AML-193 (cell line): ENCODE results near the gene CDK5RAP3.
"Not testable (repeated sequence)": the region's sequence is repeated elsewhere in the genome, so short reads cannot be mapped to it uniquely, and the experiment has no call there.

Source experiments
- DNase-seq, 2 experiments: peaks; one replicate each; lab custom pipeline; 2025; lab: John Stamatoyannopoulos, UW

The CDK5RAP3 gene, protein sequence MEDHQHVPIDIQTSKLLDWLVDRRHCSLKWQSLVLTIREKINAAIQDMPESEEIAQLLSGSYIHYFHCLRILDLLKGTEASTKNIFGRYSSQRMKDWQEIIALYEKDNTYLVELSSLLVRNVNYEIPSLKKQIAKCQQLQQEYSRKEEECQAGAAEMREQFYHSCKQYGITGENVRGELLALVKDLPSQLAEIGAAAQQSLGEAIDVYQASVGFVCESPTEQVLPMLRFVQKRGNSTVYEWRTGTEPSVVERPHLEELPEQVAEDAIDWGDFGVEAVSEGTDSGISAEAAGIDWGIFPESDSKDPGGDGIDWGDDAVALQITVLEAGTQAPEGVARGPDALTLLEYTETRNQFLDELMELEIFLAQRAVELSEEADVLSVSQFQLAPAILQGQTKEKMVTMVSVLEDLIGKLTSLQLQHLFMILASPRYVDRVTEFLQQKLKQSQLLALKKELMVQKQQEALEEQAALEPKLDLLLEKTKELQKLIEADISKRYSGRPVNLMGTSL

DNA sequence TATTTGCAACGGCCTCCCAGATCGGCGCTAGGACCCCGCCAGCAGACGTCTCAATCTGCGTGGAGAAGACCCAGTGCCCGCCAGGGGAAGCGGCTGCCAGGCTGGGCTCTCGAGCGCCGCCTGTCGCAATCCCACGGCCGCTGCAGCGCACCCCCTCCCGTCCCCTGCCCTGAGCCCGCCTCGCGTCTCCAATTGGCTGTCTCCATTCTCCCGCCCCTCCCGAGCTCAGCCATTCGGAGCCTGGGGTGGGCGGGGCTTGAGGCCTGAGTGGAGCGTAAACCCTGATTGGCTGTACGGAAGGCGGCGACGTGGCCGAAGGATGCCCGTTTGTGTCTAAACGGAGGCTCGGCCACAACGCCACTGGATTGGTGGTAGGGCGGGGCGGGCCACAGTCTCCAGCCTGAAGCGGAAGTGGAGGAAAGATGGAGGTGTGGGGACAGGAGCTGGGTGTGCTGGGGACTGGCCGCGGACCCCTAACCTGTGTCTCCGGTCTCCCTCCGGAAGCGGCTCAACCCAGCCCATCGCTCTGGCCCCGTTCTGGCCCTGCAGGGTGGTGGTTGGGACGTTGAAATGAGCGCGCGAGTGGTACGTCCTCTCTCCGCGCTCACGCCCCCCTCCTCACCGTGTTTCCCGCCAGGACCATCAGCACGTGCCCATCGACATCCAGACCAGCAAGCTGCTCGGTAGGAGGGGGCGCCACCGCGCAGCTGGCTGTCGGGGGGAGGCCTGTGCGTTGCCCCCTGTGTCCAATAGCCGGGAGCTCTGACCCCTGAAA is at the start of gene CDK5RAP3:
Gene CDK5RAP3, plus strand, starts transcription at position 389 of the 775 bp plus-strand sequence. Its CDS starts 34 bp downstream, at position 423.
- DNase-seq = peak; percentile 100

- DNase-seq = no peak
These were observed 45.9 kb upstream of the CDK5RAP3 start for GRCh38 chr17:47924785-47925677.

GRCh38 chr17:47925678-47925988 is 45.3 kb upstream of the CDK5RAP3 start:
- DNase-seq = no peak

GRCh38 chr17:47927821-47928400 is 43.0 kb upstream of the CDK5RAP3 start:
- DNase-seq = no peak

- no peak for DNase-seq
These were observed 42.5 kb upstream of the CDK5RAP3 start for GRCh38 chr17:47928415-47928814.

- DNase-seq = no peak
These were observed 41.5 kb upstream of the CDK5RAP3 start for GRCh38 chr17:47929218-47930000.

DNA sequence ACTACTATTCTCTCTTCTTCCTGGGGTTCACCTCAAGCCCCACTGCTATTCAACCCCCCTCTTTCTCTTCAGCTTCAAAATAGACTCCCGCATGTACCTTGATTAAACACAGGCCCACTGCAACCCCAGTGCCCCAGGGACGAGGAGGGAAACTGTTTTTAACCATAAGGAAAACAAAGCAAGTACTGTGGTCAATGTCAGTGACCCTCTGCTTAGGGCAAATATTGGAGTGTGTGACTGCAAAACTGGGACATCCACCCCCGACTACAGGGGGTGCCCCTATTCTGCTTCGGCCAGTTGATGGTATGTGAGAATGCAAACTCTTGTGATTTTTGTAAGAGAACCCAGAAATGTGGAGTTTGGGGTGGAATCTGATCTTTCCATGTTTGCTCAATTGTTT is 39.1 kb upstream of the CDK5RAP3 start:
- no peak for DNase-seq

DNA sequence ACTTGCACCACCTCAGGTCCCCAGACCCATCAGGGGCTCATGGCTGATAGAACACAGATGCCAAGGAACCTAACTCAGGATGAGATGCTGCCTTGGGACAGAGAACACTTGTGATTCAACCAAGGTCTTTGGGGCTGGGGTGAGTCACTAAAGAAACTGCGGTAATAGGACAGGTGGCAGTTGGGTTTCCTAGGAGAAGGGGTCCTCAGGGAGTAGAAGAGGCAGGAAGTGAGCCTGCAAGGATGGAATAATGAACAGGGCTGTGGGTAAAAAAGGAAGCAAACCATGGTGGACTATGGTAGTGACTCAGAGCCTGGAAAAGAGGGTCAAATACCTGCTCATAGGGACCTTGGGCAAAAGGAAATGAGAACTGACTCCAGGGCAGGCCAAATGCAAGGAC is 36.1 kb upstream of the CDK5RAP3 start:
- no peak for DNase-seq

- DNase-seq = not testable (repeated sequence)
These were observed 35.4 kb upstream of the CDK5RAP3 start for GRCh38 chr17:47935468-47935867.

DNA sequence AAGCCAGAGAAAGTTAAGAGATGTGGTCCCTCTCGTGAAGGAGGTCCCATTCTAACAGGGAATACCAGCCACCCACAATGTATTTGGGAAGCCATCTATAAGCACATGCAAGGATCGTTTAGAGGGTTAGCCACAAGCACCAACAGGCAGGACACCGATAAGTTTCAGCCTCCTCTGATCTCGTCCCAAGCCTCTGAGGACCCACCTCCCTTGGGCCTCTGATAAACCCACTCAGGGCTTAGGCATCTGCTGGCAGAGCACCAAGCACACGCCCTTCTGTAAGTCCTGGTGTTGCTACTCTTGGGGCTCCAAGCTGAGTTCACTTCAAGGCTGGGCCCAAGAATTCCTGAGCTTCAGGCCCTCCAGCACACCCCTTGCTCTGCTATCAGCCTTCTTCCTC is 35.0 kb upstream of the CDK5RAP3 start:
- DNase-seq = no peak

DNA sequence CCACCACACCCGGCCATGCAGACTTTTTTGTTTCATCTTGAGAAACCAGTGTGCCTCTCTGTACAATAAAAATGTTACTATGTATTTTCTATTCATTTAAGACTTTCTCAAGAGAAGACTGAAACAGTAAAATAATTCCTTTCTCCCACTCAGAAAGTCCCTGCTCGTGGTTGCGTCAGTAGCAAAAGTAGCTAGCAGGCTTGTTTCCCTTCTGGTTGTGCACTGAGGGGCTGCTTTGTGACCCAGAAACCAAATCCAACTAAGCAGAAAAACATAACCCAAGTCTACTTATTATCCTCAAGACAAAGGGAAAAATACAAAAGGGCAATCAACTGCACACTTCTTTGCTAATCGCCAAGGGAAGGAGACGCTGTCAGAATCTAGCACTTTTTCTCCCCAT is 33.0 kb upstream of the CDK5RAP3 start:
- no peak for DNase-seq

- peak; percentile 99 to 100 for DNase-seq
These were observed 29.4 kb upstream of the CDK5RAP3 start, which contains the start of gene PNPO for GRCh38 chr17:47941246-47942095. TSS of gene PNPO (plus strand) at chr17:47941571. CDS start at chr17:47941676, 105 bp downstream.

GRCh38 chr17:47942096-47942510 is 28.8 kb upstream of the CDK5RAP3 start:
- no peak for DNase-seq

- no peak for DNase-seq
These were observed 28.3 kb upstream of the CDK5RAP3 start for GRCh38 chr17:47942568-47942967.

DNA sequence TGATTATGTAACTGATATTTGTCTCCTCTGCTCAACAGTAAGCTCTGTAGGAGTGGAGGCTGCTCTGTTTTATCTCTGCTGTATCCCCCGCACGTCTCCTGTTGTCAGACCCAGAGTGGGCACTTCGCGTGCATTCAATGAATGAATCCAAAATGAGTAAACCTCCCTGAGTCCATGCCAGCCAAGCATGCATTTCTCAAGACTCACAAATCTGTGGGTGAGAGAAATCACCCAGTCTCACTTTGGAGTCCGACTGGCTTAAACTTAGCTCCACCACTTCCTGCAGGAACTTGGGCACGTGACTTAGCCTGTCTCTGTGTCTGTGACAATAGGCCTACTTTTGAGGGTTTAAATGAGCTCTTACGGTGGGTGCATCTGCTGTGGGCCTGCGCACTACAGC is 25.8 kb upstream of the CDK5RAP3 start:
- DNase-seq = no peak

DNA sequence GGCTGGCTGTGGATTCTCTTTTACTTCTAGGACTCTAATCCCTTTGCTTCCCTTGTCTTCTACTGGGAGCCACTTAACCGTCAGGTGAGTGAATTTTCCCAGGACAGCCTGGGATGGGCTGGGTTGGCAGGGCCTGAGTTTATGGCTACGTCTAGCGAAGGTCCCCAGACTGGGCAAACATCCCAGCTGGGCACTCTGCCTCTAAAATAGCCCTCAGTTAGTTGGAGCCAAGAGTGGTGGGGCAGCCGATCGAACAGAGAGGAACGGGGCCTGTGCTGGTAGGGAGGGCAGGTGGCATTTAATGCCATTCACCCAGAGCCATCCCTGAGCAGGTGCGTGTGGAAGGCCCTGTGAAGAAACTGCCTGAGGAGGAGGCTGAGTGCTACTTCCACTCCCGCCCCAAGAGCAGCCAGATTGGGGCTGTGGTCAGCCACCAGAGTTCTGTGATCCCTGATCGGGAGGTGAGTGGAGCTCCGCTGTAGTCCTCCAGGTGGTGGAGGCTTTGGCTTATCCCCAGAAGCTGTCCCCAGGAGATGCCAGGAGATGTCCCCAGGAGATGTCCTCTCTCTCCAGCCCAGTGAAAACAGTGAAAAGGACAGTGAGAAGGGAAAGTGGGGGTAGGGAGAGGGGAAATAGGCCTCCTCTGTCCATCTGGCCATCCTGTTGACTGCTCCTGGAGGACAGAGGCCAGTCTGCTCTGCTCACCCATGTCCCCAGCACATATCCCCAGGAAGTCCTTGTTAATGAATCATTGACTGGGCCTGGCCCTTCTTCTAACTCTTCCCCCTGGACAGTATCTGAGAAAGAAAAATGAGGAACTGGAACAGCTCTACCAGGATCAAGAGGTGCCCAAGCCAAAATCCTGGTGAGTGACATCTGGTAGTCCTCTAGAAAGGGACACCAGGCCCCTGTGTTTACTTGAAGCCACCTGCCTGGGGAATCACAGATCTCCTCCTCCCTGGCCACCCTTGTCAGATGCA is 25.1 kb upstream of the CDK5RAP3 start:
- no peak for DNase-seq

DNA sequence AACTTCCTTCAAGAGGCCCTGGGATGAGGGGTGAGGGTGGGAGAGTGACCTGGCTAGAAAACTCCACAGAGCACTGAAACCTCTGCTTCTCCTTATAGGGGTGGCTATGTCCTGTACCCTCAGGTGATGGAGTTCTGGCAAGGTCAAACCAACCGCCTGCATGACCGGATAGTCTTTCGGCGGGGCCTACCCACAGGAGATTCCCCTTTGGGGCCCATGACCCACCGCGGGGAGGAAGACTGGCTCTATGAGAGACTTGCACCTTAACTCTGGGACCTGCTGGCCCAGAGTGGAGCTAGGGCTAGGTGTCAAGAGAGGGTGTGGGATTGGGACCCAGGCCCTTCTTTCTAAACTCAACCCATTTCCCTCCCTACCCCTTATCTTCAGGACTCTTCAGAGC is 24.4 kb upstream of the CDK5RAP3 start:
- no peak for DNase-seq

- DNase-seq = peak; percentile 86 to 92
These were observed 23.9 kb upstream of the CDK5RAP3 start for GRCh38 chr17:47946929-47947397.
